ENCODE data around the gene ACBD6.
A peak's percentile ranks its signal among the peaks of the same experiment; 100 is the strongest.

ACBD6 gene

DNA sequence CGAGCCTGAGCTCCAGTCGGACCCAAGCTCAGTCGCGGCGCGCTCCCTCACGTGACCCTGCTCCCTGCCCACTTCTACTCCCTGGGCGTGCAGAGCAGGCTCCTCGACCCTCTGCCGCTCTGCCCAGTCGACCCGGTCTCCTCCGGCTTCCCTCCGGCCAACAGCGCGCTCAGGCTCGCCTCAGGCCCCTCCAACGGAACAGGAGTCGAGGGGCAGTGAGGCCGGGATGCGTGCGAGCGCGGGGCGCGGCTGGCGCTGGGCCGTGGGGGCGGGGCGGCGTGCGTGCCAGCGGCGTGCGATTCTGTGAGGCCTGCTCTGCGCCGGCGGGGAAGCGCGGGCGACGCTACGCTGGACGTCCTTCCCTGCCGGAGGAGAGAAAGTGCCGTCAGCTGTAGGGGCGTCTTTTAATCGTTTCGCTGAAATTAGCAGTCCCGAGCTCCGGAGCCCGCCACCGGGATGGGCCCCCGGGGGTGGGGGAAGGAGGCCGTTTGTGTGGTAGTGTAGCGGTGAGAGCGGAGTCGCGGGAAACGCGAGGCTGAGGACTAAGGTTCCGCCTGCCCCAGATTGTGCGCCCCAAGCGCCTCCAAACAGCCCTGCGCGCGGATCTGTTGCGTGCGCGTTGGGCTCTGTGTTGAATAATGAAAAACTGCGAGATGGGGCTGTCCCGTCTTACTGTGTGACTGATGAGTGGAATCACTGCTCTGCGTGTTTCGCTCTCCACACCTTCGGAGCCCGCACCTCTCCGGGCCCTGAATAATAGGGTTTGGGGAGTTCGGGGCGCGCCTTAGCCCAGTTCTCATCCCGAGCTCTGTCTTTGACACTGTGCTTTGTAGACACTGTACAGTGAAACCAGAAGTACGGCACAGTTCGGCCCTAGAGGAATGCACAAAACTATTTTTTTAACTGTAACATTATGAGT lies at the start of gene ACBD6:
TSS of gene ACBD6 (minus strand) at position 217 of the 919 bp plus-strand sequence. CDS start 311 bp downstream, outside the sequence.
- DNase-seq = peak; percentile 98

DNA sequence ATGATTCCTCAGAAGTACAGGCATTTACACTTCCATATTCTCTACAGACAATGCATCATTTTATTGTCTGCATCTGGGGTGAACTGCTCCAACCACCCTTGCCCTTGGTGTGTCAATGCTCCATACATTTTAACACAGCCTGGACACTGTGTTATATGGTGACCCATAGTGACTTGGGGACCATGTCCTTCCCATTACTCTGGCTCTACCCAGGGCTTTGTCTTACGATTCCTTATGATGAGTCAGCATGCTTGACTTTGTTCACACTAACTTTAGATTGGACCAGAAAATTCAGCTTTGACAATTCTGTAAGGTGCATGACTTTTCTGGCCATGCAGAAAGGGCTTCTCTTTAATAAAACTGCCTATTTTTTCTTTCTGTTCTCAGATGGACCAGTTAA lies 49.6 kb upstream of the ACBD6 start:
- no peak for DNase-seq

GRCh38 chr1:180550241-180550640 lies 47.9 kb upstream of the ACBD6 start:
- no peak for DNase-seq

DNA sequence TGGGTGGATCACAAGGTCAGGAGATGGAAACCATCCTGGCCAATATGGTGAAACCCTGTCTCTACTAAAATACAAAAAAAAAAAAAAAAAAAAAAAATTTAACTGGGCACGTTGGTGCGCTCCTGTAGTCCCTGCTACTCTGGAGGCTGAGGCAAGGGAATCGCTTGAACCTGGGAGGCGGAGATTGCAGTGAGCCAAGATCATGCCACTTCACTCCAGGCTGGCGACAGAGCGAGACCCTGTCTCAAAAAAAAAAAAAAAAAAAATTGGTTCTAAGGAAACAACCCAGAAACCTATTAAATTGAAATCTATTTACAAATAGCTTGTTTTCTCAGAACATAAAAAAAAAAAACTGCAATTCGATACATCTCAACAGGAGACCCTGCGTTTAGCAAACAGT lies 47.4 kb upstream of the ACBD6 start:
- peak; percentile 36 for DNase-seq

DNA sequence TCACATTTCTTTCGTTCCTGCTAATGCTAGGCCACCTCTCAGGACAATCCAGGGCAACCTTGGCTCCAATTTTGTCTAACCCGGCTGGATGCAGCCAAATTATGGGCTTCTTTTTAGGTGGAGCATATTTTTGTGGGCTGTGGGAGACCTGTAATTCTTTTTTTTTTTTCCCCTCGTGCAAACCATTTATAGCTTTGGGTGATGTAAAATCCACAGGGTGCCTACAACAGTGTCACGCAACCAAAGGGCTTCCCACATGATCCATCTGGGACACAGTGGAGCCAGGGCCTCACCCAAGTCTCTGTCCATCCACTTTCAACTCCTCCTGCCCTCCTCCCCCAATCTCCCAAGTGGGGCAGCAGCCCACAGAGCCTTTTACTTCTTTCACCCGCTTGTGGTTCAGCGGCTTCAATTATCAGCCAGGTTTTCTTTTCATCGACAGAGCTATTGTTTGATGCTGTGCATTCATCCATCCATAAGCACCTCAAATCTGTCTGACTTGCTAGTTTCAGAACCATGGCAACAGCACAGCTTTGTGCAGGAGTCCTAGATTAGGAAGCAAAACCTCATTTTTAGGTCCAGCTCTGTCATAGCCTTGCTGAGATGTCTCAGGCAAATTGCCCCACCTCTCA lies 46.4 kb upstream of the ACBD6 start:
- peak; percentile 79 for DNase-seq

- no peak for DNase-seq
Measured at GRCh38 chr1:180545991-180546390, 43.6 kb upstream of the ACBD6 start.

GRCh38 chr1:180544050-180544449 lies 41.7 kb upstream of the ACBD6 start:
- DNase-seq = no peak

DNA sequence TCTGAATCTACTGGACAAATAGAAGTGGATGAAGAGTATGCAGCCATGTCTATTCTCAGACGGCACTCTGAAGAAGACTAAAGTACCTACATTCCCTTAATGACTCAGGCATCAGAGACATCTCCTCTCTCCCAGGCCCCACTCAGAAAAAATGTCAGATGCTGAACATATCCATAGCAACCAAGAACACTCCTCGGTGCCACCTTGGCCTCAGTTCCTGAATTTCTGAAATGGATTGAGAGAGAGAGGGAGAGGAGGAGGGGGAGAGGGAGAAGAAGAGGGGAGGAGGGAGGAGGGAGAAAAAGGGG lies 40.4 kb upstream of the ACBD6 start:
- DNase-seq = no peak

- DNase-seq = no peak
Measured at GRCh38 chr1:180542113-180542837, 39.9 kb upstream of the ACBD6 start.

DNA sequence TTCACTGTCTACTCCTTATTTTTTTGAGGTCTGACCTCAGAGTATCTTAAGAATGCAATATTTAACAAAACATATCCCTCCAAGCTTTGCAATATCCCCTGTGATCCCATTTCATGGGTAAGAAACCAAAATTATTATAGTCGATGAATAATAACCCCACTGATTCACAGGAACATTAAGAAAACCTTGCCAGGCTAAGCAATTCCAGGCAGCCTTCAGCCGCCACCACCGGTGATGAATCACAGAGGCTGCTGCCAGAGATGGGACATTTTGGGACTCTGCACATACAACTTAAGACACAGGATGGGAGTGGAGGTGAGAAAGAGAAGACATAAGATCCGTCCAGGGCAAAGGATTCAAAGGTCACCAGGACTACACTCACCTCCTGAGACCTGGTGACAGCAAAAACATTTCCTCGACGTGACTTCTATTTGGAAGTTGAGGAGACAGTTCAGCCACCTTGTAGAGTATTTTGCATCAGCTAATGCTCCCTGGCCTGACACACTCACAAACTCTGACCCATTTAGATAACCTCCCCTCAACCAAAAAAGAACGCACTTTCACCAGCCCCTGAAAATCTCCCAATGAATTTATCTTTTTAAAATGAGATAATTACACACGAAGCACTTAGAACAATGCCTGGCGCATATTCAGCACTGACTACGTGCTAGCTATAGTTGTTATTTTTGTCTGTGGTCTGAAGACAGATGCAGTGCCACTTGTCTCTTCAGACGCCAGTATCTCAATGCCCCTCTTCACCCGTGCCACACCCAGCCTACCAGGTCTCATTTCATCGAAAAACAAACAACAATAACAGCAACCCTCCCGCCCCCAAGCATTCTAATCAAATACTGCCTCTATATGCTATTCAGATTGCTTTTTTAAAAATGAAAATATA lies 38.6 kb upstream of the ACBD6 start:
- no peak for DNase-seq

DNA sequence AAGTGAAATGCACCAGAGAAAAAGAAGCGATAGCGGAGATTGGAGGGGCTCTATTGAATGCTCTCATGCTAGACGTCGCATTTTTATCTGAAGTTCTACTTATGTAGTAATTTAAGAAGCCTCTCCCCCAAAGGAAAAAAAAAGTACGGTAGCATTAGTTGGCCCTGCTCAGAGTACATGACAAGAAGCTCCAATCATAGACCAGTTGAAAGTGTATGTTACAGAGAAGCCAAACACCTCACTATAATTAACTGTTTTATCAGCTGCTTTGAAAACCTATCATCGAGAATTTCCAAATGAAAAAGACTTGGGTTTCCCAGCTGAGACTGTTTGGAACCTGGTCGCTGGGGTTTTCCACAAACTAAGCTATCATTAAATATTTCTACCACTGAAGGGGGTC lies 36.8 kb upstream of the ACBD6 start:
- no peak for DNase-seq

GRCh38 chr1:180536821-180537372 lies 34.5 kb upstream of the ACBD6 start:
- peak; percentile 75 for DNase-seq

- no peak for DNase-seq
Measured at GRCh38 chr1:180535418-180535999, 33.1 kb upstream of the ACBD6 start.

GRCh38 chr1:180534214-180534613 lies 31.8 kb upstream of the ACBD6 start:
- no peak for DNase-seq

GRCh38 chr1:180533266-180533987 lies 31.1 kb upstream of the ACBD6 start:
- DNase-seq = peak; percentile 88

GRCh38 chr1:180532854-180533253 lies 30.5 kb upstream of the ACBD6 start:
- no peak for DNase-seq

GRCh38 chr1:180530501-180530900 lies 28.1 kb upstream of the ACBD6 start:
- no peak for DNase-seq

GRCh38 chr1:180528868-180529470 lies 26.6 kb upstream of the ACBD6 start:
- no peak for DNase-seq

DNA sequence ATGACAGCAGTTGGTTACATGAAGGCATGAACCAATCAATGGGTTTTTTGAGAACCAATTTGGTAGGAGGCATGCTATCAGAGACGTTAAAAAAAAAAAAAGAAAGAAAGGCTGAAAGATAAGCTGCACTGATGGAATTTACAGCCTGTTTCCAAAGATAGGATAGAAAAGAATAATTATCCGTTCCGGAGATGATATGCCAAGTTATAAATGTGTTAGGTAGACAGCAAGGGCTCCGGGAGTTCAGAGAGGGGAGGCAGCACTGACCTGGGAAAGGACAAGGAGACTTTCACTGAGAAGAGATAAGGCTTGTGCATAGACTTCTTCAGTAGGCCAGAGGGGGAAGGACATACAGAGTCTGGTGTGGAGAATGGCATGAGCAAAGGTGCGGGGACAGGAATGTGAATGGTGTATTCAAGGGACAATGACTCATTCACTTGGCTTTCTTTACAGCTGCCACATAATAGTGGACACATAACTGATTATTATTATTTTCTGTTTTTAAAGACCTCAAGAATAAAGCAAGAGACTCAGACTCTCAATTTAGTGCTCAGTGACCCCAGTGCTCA lies 24.8 kb upstream of the ACBD6 start:
- DNase-seq = no peak

DNA sequence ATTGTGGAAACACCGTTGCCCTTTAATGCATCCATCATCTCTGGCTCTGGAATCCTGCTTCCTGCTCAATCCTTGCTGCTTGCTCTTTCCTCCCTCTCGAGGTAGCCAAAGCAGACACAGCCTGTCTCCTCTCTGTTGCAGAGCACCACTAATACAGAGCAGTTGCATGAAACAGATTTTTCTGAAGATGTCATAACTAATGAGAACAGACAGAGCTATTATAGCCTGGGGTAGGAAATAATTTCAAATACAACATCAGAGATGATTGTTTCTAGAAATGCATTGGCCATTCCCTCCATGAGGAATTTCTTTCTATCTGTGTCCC lies 23.3 kb upstream of the ACBD6 start:
- no peak for DNase-seq
